Measurements from ENCODE around the gene S100A2. TPM values are rescaled to one million over a fixed set of nuclear protein-coding genes. Genes with fewer than 3 reads are reported as not detected.

Gene S100A2
- total and polyA plus RNA-seq, 2 donors (not counting 1 experiment from before 2014, with no cell fraction given): 0.19 TPM; not detected in 1

DNA sequence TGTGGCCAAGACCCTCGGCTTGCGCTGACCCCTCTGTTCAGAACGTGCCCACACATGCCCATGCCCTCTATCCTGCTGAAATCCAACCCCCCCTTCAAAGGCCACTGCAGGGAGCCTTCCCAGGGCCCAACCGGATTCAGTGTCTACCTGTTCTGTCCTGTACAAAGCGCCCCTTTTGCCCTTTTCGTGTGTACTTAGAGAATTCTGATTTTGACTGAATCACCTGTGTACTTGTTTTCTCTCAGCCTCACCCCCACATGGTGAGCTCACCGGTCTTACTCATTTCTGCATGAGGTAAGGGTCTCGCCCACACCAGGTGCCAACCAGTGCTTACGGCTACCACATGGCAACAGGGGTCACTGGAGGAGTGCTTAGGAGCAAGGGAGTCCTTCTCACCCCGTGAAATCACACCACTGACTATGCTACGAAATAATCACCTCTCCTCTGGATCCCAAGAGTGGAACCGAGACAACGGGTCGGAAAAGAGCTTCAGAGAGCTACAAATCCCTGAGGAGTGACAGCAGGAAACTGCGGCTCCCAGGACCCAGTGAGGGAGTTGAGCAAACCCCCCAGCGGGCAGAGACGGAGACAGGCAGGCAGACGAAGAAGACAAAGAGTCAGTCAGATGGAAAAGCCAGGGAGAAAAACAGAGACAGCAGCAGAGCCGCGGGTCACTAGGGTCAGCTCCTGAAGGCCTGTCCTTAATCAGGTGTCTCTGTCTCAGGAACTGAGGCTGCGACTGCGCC, 2.1 kb upstream of the S100A2 start:
- Histone ChIP-seq H3K9ac (ENCODE audit: low read length) (no peak overlapping the region), H3K9me3 (ENCODE audit: control extremely low read depth in 1 of 3, control insufficient read depth in 2 of 3, insufficient read depth in 1 of 3, low read length in 2 of 3) (no peaks in the 10 kb centered on the region), H3K27ac (ENCODE audit: low read length in 2 of 2) (no peak overlapping the region), H4K20me1 (ENCODE audit: control insufficient read depth, insufficient read depth, low read length, poor library complexity, severe bottlenecking) (no peaks in the 10 kb centered on the region), H3K4me1 (ENCODE audit: control insufficient read depth in 2 of 2, insufficient read depth in 2 of 2, low read length in 2 of 2) (peaks cover 15 to 34% of the 10 kb centered on the region in 2 donors), H3K36me3 (replicated peaks in 1 of 2; ENCODE audit: control extremely low read depth in 1 of 2, control insufficient read depth in 1 of 2, extremely low read depth in 1 of 2, insufficient read depth in 2 of 2, low read length in 1 of 2) (no peaks in the 10 kb centered on the region), H3K27me3 (replicated peaks in 1 of 4; ENCODE audit: control extremely low read depth in 1 of 4, control insufficient read depth in 3 of 4, insufficient read depth in 4 of 4, low read length in 3 of 4) (peaks cover 0 to 2% (median 0%) of the 10 kb centered on the region in 4 experiments), H3K4me2 (replicated peaks; ENCODE audit: low read depth, low read length, poor library complexity, severe bottlenecking) (no peak overlapping the region), H3K79me2 (ENCODE audit: control insufficient read depth, insufficient read depth, low read length) (no peaks in the 10 kb centered on the region), H2AFZ (ENCODE audit: insufficient read depth, low read depth, low read length, poor library complexity, severe bottlenecking) (peak overlapping the region; percentile 81), H3K4me3 (ENCODE audit: control extremely low read depth in 1 of 5, extremely low read depth in 1 of 5, insufficient read depth in 1 of 5, low read depth in 2 of 5, low read length in 4 of 5) (no peak overlapping the region)
- DNase-seq (no peak), ATAC-seq (ENCODE audit: low read depth) (no peak)
- intact Hi-C loops (cut with micrococcal nuclease): loop anchor here (1.0 kb wide), 5 partner anchors 34 to 705 kb away; partner anchors contain the start of gene HAX1
- CTCF ChIA-PET: interaction anchor here (0.6 to 7.4 kb wide), 24 partner anchors 8 to 419 kb away, joined by 3 to 227 read pairs (median 4); partner anchors contain the start of genes CRTC2, S100A4, S100A5 and S100A6
- TF ChIP-seq, protein P1, sequence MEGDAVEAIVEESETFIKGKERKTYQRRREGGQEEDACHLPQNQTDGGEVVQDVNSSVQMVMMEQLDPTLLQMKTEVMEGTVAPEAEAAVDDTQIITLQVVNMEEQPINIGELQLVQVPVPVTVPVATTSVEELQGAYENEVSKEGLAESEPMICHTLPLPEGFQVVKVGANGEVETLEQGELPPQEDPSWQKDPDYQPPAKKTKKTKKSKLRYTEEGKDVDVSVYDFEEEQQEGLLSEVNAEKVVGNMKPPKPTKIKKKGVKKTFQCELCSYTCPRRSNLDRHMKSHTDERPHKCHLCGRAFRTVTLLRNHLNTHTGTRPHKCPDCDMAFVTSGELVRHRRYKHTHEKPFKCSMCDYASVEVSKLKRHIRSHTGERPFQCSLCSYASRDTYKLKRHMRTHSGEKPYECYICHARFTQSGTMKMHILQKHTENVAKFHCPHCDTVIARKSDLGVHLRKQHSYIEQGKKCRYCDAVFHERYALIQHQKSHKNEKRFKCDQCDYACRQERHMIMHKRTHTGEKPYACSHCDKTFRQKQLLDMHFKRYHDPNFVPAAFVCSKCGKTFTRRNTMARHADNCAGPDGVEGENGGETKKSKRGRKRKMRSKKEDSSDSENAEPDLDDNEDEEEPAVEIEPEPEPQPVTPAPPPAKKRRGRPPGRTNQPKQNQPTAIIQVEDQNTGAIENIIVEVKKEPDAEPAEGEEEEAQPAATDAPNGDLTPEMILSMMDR (IDR thresholded peaks at IDR 0.05): no peak
- no peak for TF ChIP-seq EZH2 (IDR thresholded peaks at IDR 0.05; ENCODE audit: borderline replicate concordance, insufficient read depth, low read depth, low read length, poor library complexity, severe bottlenecking)
- H3K27ac Mint-ChIP-seq: no peak overlapping the region
- peaks cover 7% of the 10 kb centered on the region for H3K27me3 Mint-ChIP-seq
- POLR2A ChIA-PET: interaction anchor here (0.5 to 1.4 kb wide), 4 partner anchors 32 to 176 kb away, joined by 3 to 7 read pairs (median 4); partner anchors contain the start of gene S100A6
- H3K4me3 Mint-ChIP-seq: no peak overlapping the region
- 91% methylated on average over 16 of the region's 22 CpGs for WGBS (ENCODE audit: insufficient coverage)
- peaks cover 34% of the 10 kb centered on the region for H3K4me1 Mint-ChIP-seq
- no peaks in the 10 kb centered on the region for H3K9me3 Mint-ChIP-seq (ENCODE audit: insufficient read depth)
